Lower lobe of right lung (tissue), 2 donors: ENCODE data around the gene ZMYND19. TPM values are rescaled to one million over a fixed set of nuclear protein-coding genes. Genes with fewer than 3 reads are reported as not detected.
"Not testable (repeated sequence)": the region's sequence is repeated elsewhere in the genome, so short reads cannot be mapped to it uniquely, and the experiment has no call there.

Experiments
- ATAC-seq, 2 donors: fragments of 200-7000 bp; cut with Tn5 transposase; one replicate each; pipeline ENCODE4 v1.9.1; 2020 to 2022; ENCODE audit warnings: mild to moderate bottlenecking in 2 of 2, moderate library complexity in 2 of 2
- DNase-seq: peaks from one replicate; pipeline ENCODE4 v3.0.0-alpha.2; 2020
- H3K27ac ChIP-seq: fragments of 200-600 bp; one replicate; pipeline ENCODE4 v1.8.0; 2022
- H3K27me3 ChIP-seq: fragments of 200-600 bp; one replicate; pipeline ENCODE4 v1.8.0; 2022; ENCODE audit warnings: low read depth
- H3K36me3 ChIP-seq: fragments of 200-600 bp; one replicate; pipeline ENCODE4 v1.8.0; 2022; ENCODE audit warnings: mild to moderate bottlenecking
- H3K4me1 ChIP-seq: fragments of 200-600 bp; one replicate; pipeline ENCODE4 v1.8.0; 2022
- H3K4me3 ChIP-seq: fragments of 200-600 bp; one replicate; pipeline ENCODE4 v1.8.0; 2022; ENCODE audit warnings: mild to moderate bottlenecking
- H3K9me3 ChIP-seq: fragments of 200-600 bp; one replicate; pipeline ENCODE4 v1.8.0; 2022
- CTCF ChIP-seq: fragments of 200-600 bp; IDR thresholded peaks from one replicate; pipeline ENCODE4 v1.8.0; 2022; ENCODE audit warnings: antibody characterized with exemption, mild to moderate bottlenecking
- intact Hi-C: fragments of 100-400 bp; cut with DNase I; formaldehyde crosslinking; loops from one replicate; pipeline ENCODE4 v1.11.0; 2022
- total RNA-seq: library from RNA; stranded (reverse); fragmentation: NEBNext Ultra II Directional; extraction: Animal tissue kit (Norgen Biotek cat#: 25700); gene quantifications from one replicate; pipeline ENCODE4 v1.2.1, GENCODE V29; 2021
- donor health status: DM: no; HTN: yes; CAD: no; lungs with severe emphysema.

ZMYND19 gene
- total RNA-seq, 1 donor from 2014 or later = 15.2 TPM

- Histone ChIP-seq H3K9me3 (no peaks in the 10 kb centered on the region), H3K4me3 (no peak overlapping the region), H3K36me3 (peaks cover 64% of the 10 kb centered on the region), H3K27me3 (no peaks in the 10 kb centered on the region), H3K27ac (no peak overlapping the region), H3K4me1 (peaks cover 7% of the 10 kb centered on the region)
- DNase-seq (no peak), ATAC-seq (no peak)
- no peak for TF ChIP-seq CTCF
- intact Hi-C loops = no loop called here
These were observed 34.1 kb downstream of the ZMYND19 start for GRCh38 chr9:137556069-137556838.

DNA sequence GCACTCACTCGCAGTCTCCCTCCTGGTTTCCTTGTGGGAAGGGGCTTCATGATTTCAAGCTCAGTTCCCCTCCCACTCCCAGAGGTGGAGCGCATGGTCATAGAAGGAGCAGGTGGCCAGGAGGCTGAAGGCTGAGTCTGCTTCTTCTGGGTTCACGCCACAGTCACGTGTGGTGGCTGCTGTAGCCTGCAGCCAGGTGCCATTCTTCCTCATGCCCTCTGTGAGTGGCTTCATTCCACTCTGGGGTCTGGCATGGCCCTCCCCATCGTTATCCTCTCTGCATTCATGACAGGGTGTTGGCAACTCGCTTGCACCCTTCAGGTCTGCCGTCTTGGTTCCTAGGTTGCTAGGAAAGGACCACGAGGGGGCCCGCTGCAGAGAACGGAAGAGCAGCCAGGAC, 35.1 kb downstream of the ZMYND19 start:
- DNase-seq (no peak), ATAC-seq (no peak)
- no peaks in the 10 kb centered on the region for H3K9me3 ChIP-seq
- H3K27ac ChIP-seq = no peak overlapping the region
- no peaks in the 10 kb centered on the region for H3K27me3 ChIP-seq
- intact Hi-C loops = no loop called here
- H3K4me3 ChIP-seq = no peak overlapping the region
- peaks cover 61% of the 10 kb centered on the region for H3K36me3 ChIP-seq
- TF ChIP-seq CTCF = no peak
- peaks cover 8% of the 10 kb centered on the region for H3K4me1 ChIP-seq

GRCh38 chr9:137554349-137554748, 36.0 kb downstream of the ZMYND19 start:
- Histone ChIP-seq H3K9me3 (no peaks in the 10 kb centered on the region), H3K4me1 (peaks cover 16% of the 10 kb centered on the region), H3K36me3 (peaks cover 53% of the 10 kb centered on the region), H3K4me3 (no peak overlapping the region), H3K27me3 (no peaks in the 10 kb centered on the region), H3K27ac (no peak overlapping the region)
- TF ChIP-seq CTCF = no peak
- intact Hi-C loops = no loop called here
- DNase-seq (no peak), ATAC-seq (no peak)

DNA sequence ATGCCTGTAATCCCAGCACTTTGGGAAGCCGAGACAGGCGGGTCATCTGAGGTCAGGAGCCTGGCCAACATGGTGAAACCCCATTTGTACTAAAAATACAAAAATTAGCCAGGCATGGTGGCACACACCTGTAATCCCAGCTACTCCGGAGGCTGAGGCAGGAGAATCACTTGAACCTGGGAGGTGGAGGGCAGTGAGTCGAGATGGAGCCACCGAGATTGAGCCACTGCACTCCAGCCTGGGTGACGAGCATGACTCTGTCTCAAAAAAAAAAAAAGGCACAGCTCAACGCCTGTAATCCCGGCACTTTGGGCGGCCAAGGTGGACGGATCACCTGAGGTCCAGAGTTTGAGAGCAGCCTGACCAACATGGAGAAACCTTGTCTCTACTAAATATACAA, 36.7 kb downstream of the ZMYND19 start:
- peaks cover 23% of the 10 kb centered on the region for H3K4me1 ChIP-seq
- H3K27ac ChIP-seq, H3K27me3 ChIP-seq, H3K4me3 ChIP-seq, ATAC-seq, DNase-seq, intact Hi-C loops, H3K9me3 ChIP-seq: not testable (repeated sequence)
- peaks cover 51% of the 10 kb centered on the region for H3K36me3 ChIP-seq

GRCh38 chr9:137552022-137552768, 38.1 kb downstream of the ZMYND19 start:
- Histone ChIP-seq H3K27ac (peak overlapping the region; percentile 85), H3K9me3 (no peaks in the 10 kb centered on the region), H3K27me3 (no peaks in the 10 kb centered on the region), H3K36me3 (peaks cover 36% of the 10 kb centered on the region), H3K4me3 (peak overlapping the region; percentile 80), H3K4me1 (peaks cover 23% of the 10 kb centered on the region)
- DNase-seq (no peak), ATAC-seq (peak; percentile 37 to 51)
- intact Hi-C loops = no loop called here
- no peak for TF ChIP-seq CTCF
